HG03135 (cell line): ENCODE results near the gene NFATC1.

ENCODE experiments used
- ATAC-seq: cut with Tn5 transposase; IDR thresholded peaks from one replicate; pipeline ENCODE4 v1.9.1; 2021; ENCODE audit warnings: mild to moderate bottlenecking, moderate library complexity; ENCODE audit not compliant: unreplicated experiment

Gene NFATC1

GRCh38 chr18:79486356-79487182, 90.8 kb downstream of the NFATC1 start:
- ATAC-seq = no peak

GRCh38 chr18:79487183-79487800, 91.6 kb downstream of the NFATC1 start:
- no peak for ATAC-seq

GRCh38 chr18:79487801-79488201, 92.1 kb downstream of the NFATC1 start:
- ATAC-seq = no peak

- ATAC-seq = no peak
These were observed 92.8 kb downstream of the NFATC1 start for GRCh38 chr18:79488311-79489050.

- ATAC-seq = no peak
These were observed 93.5 kb downstream of the NFATC1 start for GRCh38 chr18:79489051-79489898.

- ATAC-seq = no peak
These were observed 94.3 kb downstream of the NFATC1 start for GRCh38 chr18:79489899-79490625.

GRCh38 chr18:79490626-79491041, 94.9 kb downstream of the NFATC1 start:
- ATAC-seq = no peak

- ATAC-seq = no peak
These were observed 95.4 kb downstream of the NFATC1 start for GRCh38 chr18:79491081-79491551.

GRCh38 chr18:79493211-79493800, 97.6 kb downstream of the NFATC1 start:
- ATAC-seq = no peak

GRCh38 chr18:79493801-79494211, 98.1 kb downstream of the NFATC1 start:
- ATAC-seq = no peak

GRCh38 chr18:79494936-79495335, 99.2 kb downstream of the NFATC1 start:
- ATAC-seq = no peak

GRCh38 chr18:79495591-79496071, 99.9 kb downstream of the NFATC1 start:
- ATAC-seq = no peak

- no peak for ATAC-seq
These were observed 100.7 kb downstream of the NFATC1 start for GRCh38 chr18:79496237-79496977.

GRCh38 chr18:79496978-79497637, 101.4 kb downstream of the NFATC1 start:
- ATAC-seq = peak; percentile 29

- peak; percentile 79 for ATAC-seq
These were observed 101.9 kb downstream of the NFATC1 start for GRCh38 chr18:79497638-79498081.

GRCh38 chr18:79498662-79499061, 102.9 kb downstream of the NFATC1 start:
- no peak for ATAC-seq

GRCh38 chr18:79501006-79501405, 105.3 kb downstream of the NFATC1 start:
- no peak for ATAC-seq

- no peak for ATAC-seq
These were observed 107.1 kb downstream of the NFATC1 start for GRCh38 chr18:79502782-79503181.
